NK-92 treated with Interleukin-12 subunit alpha and Interleukin-12 subunit beta, amount 100 ng/mL, for 24 hours (cell line): ENCODE results near the gene YJU2.
A peak's percentile ranks its signal among the peaks of the same experiment; 100 is the strongest.

Source experiments
- DNase-seq: peaks from one replicate; lab custom pipeline; 2025; lab: John Stamatoyannopoulos, UW

Gene YJU2

GRCh38 chr19:4298810-4299550 lies 52.1 kb downstream of the YJU2 start:
- no peak for DNase-seq

GRCh38 chr19:4300589-4300988 lies 53.7 kb downstream of the YJU2 start:
- no peak for DNase-seq

- no peak for DNase-seq
Measured at GRCh38 chr19:4301590-4302242, 54.8 kb downstream of the YJU2 start.

GRCh38 chr19:4302243-4302640 lies 55.4 kb downstream of the YJU2 start, which contains the start of gene TMIGD2:
Gene TMIGD2 (minus strand): TSS chr19:4302389. CDS start chr19:4302385, 4 bp downstream.
- no peak for DNase-seq

- no peak for DNase-seq
Measured at GRCh38 chr19:4303819-4304537, 57.1 kb downstream of the YJU2 start.

GRCh38 chr19:4304538-4305256 lies 57.8 kb downstream of the YJU2 start, which contains the start of gene FSD1:
Gene FSD1 (plus strand): TSS chr19:4304598. CDS start chr19:4304747, 149 bp downstream.
- peak; percentile 44 for DNase-seq

- no peak for DNase-seq
Measured at GRCh38 chr19:4305257-4305612, 58.4 kb downstream of the YJU2 start.

GRCh38 chr19:4305659-4306058 lies 58.8 kb downstream of the YJU2 start:
- no peak for DNase-seq

GRCh38 chr19:4310247-4311121 lies 63.6 kb downstream of the YJU2 start:
- no peak for DNase-seq

GRCh38 chr19:4313847-4314490 lies 67.1 kb downstream of the YJU2 start:
- no peak for DNase-seq

- DNase-seq, result no peak
Measured at GRCh38 chr19:4316956-4317355, 70.1 kb downstream of the YJU2 start.

GRCh38 chr19:4318460-4318859 lies 71.6 kb downstream of the YJU2 start:
- DNase-seq, result no peak
